H9 (cell line): Measurements from ENCODE around the gene UPK1A. TPM values are rescaled to one million over a fixed set of nuclear protein-coding genes. Genes with fewer than 3 reads are reported as not detected.

ENCODE experiments used
- DNase-seq: peaks from one replicate; pipeline ENCODE4 v3.0.0-alpha.2; 2017
- H2AFZ ChIP-seq: one replicate; pipeline ENCODE4 v1.6.1; 2013; ENCODE audit warnings: mild to moderate bottlenecking, low read length, control low read depth, moderate library complexity
- H2AK5ac ChIP-seq: 2 replicates; pipeline ENCODE4 v1.6.1; 2013; ENCODE audit warnings: low read length, control low read depth, mixed read lengths; ENCODE audit not compliant: insufficient read length
- H2BK120ac ChIP-seq: one replicate; pipeline ENCODE4 v1.6.1; 2013; ENCODE audit warnings: low read depth, mild to moderate bottlenecking, low read length, control low read depth, inconsistent platforms; ENCODE audit not compliant: poor library complexity, severe bottlenecking
- H2BK12ac ChIP-seq: 2 replicates; pipeline ENCODE4 v1.6.1; 2013; ENCODE audit warnings: low read length, control low read depth, mixed read lengths, low read depth; ENCODE audit not compliant: insufficient read length
- H2BK15ac ChIP-seq: 2 replicates; pipeline ENCODE4 v1.6.1; 2013; ENCODE audit warnings: low read depth, low read length, control low read depth
- H2BK20ac ChIP-seq: one replicate; pipeline ENCODE4 v1.6.1; 2013; ENCODE audit warnings: low read depth, mild to moderate bottlenecking, low read length, control low read depth, inconsistent platforms; ENCODE audit not compliant: poor library complexity, severe bottlenecking
- H2BK5ac ChIP-seq: 2 replicates; pipeline ENCODE4 v1.6.1; 2013; ENCODE audit warnings: low read length, control low read depth, mixed read lengths; ENCODE audit not compliant: insufficient read length
- H3K14ac ChIP-seq: 2 replicates; pipeline ENCODE4 v1.6.1; 2013; ENCODE audit warnings: low read length, control low read depth; ENCODE audit not compliant: insufficient read depth
- H3K18ac ChIP-seq: 2 replicates; pipeline ENCODE4 v1.6.1; 2013; ENCODE audit warnings: low read depth, mild to moderate bottlenecking, mixed read lengths, low read length, control low read depth; ENCODE audit not compliant: insufficient read length
- H3K23ac ChIP-seq: 2 replicates; pipeline ENCODE4 v1.6.1; 2013; ENCODE audit warnings: low read length, control low read depth, mixed read lengths, low read depth; ENCODE audit not compliant: insufficient read length
- H3K23me2 ChIP-seq: 2 replicates; pipeline ENCODE4 v1.6.1; 2013; ENCODE audit warnings: low read depth, mild to moderate bottlenecking, mixed read lengths, low read length, control low read depth; ENCODE audit not compliant: insufficient read length, poor library complexity, severe bottlenecking
- H3K27ac ChIP-seq: 2 replicates; pipeline ENCODE4 v1.5.1; 2013; ENCODE audit warnings: low read length, control low read depth, mixed read lengths, low read depth; ENCODE audit not compliant: insufficient read length
- H3K27me3 ChIP-seq: 2 replicates; pipeline ENCODE4 v1.6.1; 2013; ENCODE audit warnings: low read length, control low read depth, inconsistent platforms; ENCODE audit not compliant: insufficient read depth
- H3K4ac ChIP-seq: 2 replicates; pipeline ENCODE4 v1.6.1; 2013; ENCODE audit warnings: low read depth, mild to moderate bottlenecking, control low read depth, inconsistent platforms, low read length, moderate library complexity
- H3K4me1 ChIP-seq: 2 replicates; pipeline ENCODE4 v1.6.1; 2013; ENCODE audit warnings: low read length, control low read depth, inconsistent platforms; ENCODE audit not compliant: insufficient read depth
- H3K4me2 ChIP-seq: 2 replicates; pipeline ENCODE4 v1.6.1; 2013; ENCODE audit warnings: low read length, control low read depth, mixed read lengths; ENCODE audit not compliant: insufficient read length, insufficient read depth
- H3K56ac ChIP-seq: 2 replicates; pipeline ENCODE4 v1.6.1; 2013; ENCODE audit warnings: low read depth, mild to moderate bottlenecking, mixed read lengths, low read length, control low read depth; ENCODE audit not compliant: insufficient read length
- H3K79me1 ChIP-seq: 2 replicates; pipeline ENCODE4 v1.6.1; 2013; ENCODE audit warnings: low read depth, mild to moderate bottlenecking, moderate library complexity, low read length, control low read depth, inconsistent platforms; ENCODE audit not compliant: insufficient read depth, poor library complexity, severe bottlenecking
- H3K79me2 ChIP-seq: 2 replicates; pipeline ENCODE4 v1.6.1; 2013; ENCODE audit warnings: low read length, control low read depth, inconsistent platforms; ENCODE audit not compliant: insufficient read depth
- H3K9ac ChIP-seq: 2 replicates; pipeline ENCODE4 v1.6.1; 2013; ENCODE audit warnings: low read length, control low read depth, mixed read lengths; ENCODE audit not compliant: insufficient read length; ENCODE audit errors: extremely low read depth
- H3K9me3 ChIP-seq: one replicate; pipeline ENCODE4 v1.6.1; 2013; ENCODE audit warnings: low read depth, low read length, inconsistent platforms; ENCODE audit not compliant: control insufficient read depth
- H3T11ph ChIP-seq: one replicate; pipeline ENCODE4 v1.6.1; 2013; ENCODE audit warnings: mild to moderate bottlenecking, low read length, control low read depth, inconsistent platforms
- H4K20me1 ChIP-seq: one replicate; pipeline ENCODE4 v1.6.1; 2013; ENCODE audit not compliant: control insufficient read depth, insufficient read length, insufficient read depth
- H4K5ac ChIP-seq: 2 replicates; pipeline ENCODE4 v1.6.1; 2013; ENCODE audit warnings: low read depth, mild to moderate bottlenecking, mixed read lengths, low read length, control low read depth; ENCODE audit not compliant: insufficient read length
- H4K8ac ChIP-seq: replicated peaks from 2 replicates; pipeline ENCODE4 v1.6.1; 2013; ENCODE audit warnings: low read length, control low read depth, mixed read lengths, low read depth; ENCODE audit not compliant: insufficient read length
- H4K91ac ChIP-seq: 2 replicates; pipeline ENCODE4 v1.6.1; 2013; ENCODE audit warnings: low read depth, mild to moderate bottlenecking, moderate library complexity, mixed read lengths, low read length, control low read depth; ENCODE audit not compliant: insufficient read length
- H3K27ac Mint-ChIP-seq, 3 experiments: 2 replicates in 2 of 3; 3 replicates in 1 of 3; pipeline ENCODE4 v1.8.0; 2020 to 2021; ENCODE audit warnings: mixed read lengths in 3 of 3, mild to moderate bottlenecking in 1 of 3, moderate library complexity in 1 of 3
- H3K27me3 Mint-ChIP-seq: 2 replicates; pipeline ENCODE4 v1.8.0; 2021; ENCODE audit warnings: low read depth, mild to moderate bottlenecking, moderate library complexity, mixed read lengths
- H3K36me3 Mint-ChIP-seq, 3 experiments: 2 replicates in 2 of 3; 3 replicates in 1 of 3; pipeline ENCODE4 v1.8.0; 2020 to 2021; ENCODE audit warnings: low read depth in 3 of 3, mixed read lengths in 3 of 3; ENCODE audit not compliant: insufficient read depth in 1 of 3
- H3K4me1 Mint-ChIP-seq, 2 experiments: 2 replicates each; pipeline ENCODE4 v1.8.0; 2020; ENCODE audit warnings: mixed read lengths in 2 of 2
- H3K4me3 Mint-ChIP-seq, 2 experiments: 2 replicates in 1 of 2; 3 replicates in 1 of 2; pipeline ENCODE4 v1.8.0; 2020 to 2021; ENCODE audit warnings: mild to moderate bottlenecking in 2 of 2, mixed read lengths in 2 of 2, moderate library complexity in 1 of 2
- H3K9me3 Mint-ChIP-seq, 2 experiments: 2 replicates in 1 of 2; 3 replicates in 1 of 2; pipeline ENCODE4 v1.8.0; 2020; ENCODE audit warnings: mild to moderate bottlenecking in 2 of 2, mixed read lengths in 2 of 2, moderate library complexity in 1 of 2
- CTCF ChIP-seq: fragments of 200-600 bp; sonication (generic); conservative IDR thresholded peaks from 3 replicates; pipeline ENCODE4 v1.8.0; 2021; ENCODE audit warnings: antibody characterized with exemption, mild to moderate bottlenecking
- WGBS: extraction: QIAGEN DNeasy Blood & Tissue Kit; methylation state at CpG from one replicate; pipeline ENCODE4 v1.1.7; 2013; ENCODE audit warnings: missing lambda C conversion rate, low lambda C conversion rate, mixed read lengths; ENCODE audit not compliant: insufficient read length; ENCODE audit errors: extremely low coverage; 5-methylcytosine and 5-hydroxymethylcytosine counted together
- total RNA-seq: library from RNA; stranded (reverse); gene quantifications from 2 replicates; pipeline ENCODE4 v1.2.1, GENCODE V29; 2021

Gene UPK1A
- total RNA-seq, 1 experiment from 2014 or later = 4.3 TPM

GRCh38 chr19:35716801-35717664, 50.7 kb downstream of the UPK1A start:
- H3K27ac ChIP-seq = peak overlapping the region; percentile 15
- no peaks in the 10 kb centered on the region for H3K9me3 ChIP-seq
- Mint-ChIP-seq H3K36me3 (peaks cover 11 to 27% (median 18%) of the 10 kb centered on the region in 3 experiments; a peak in 6 of 7 replicates), H3K4me3 (peak overlapping the region; percentile 86 to 90), H3K27ac (peak overlapping the region; percentile 91 to 99 (median 95)), H3K4me1 (peaks cover 41 to 43% of the 10 kb centered on the region in 2 experiments), H3K9me3 (no peaks in the 10 kb centered on the region; a peak in 1 of 5 replicates), H3K27me3 (no peaks in the 10 kb centered on the region)
- TF ChIP-seq CTCF = peak; percentile 93
- H2AFZ ChIP-seq = no peak overlapping the region
- peaks cover 7% of the 10 kb centered on the region; the same call in 1 of the 2 replicates for H3K4me1 ChIP-seq
- peak overlapping the region; percentile 52 for H3K9ac ChIP-seq
- no peaks in the 10 kb centered on the region for H3K79me1 ChIP-seq
- H3K23ac ChIP-seq = no peak overlapping the region
- no peak overlapping the region for H2AK5ac ChIP-seq
- H3K4ac ChIP-seq = no peak overlapping the region
- no peak overlapping the region for H2BK15ac ChIP-seq
- H4K5ac ChIP-seq = no peak overlapping the region
- H3K27me3 ChIP-seq = no peaks in the 10 kb centered on the region
- no peak overlapping the region for H4K91ac ChIP-seq
- H3K56ac ChIP-seq = no peak overlapping the region
- peak; percentile 95 for DNase-seq
- H3K14ac ChIP-seq = peak overlapping the region; percentile 67; the same call in 1 of the 2 replicates
- H4K8ac ChIP-seq = no peak overlapping the region
- peak overlapping the region; percentile 83 for H3K18ac ChIP-seq
- no CpG with 5 or more reads among the region's 77 CpGs for WGBS
- no peak overlapping the region for H2BK120ac ChIP-seq
- H2BK20ac ChIP-seq = no peak overlapping the region
- H4K20me1 ChIP-seq = peaks cover 6% of the 10 kb centered on the region
- H3K23me2 ChIP-seq = peaks cover 18% of the 10 kb centered on the region
- peaks cover 11% of the 10 kb centered on the region; the same call in 1 of the 2 replicates for H3K79me2 ChIP-seq
- no peak overlapping the region for H2BK12ac ChIP-seq
- no peak overlapping the region for H3T11ph ChIP-seq
- peak overlapping the region; percentile 80 for H3K4me2 ChIP-seq
- H2BK5ac ChIP-seq = no peak overlapping the region
